CD4-positive, alpha-beta T cell (primary cell): ENCODE results near the gene PRPF19. TPM values are rescaled to one million over a fixed set of nuclear protein-coding genes. Genes with fewer than 3 reads are reported as not detected.

ENCODE experiments used
- ATAC-seq: fragments of 200-7000 bp; cut with Tn5 transposase; one replicate; pipeline ENCODE4 v1.10.0; 2022; ENCODE audit warnings: mild to moderate bottlenecking; ENCODE audit not compliant: poor library complexity
- CTCF ChIA-PET: fragments of 350-600 bp; sonication (Branson Sonifier 250); formaldehyde crosslinking; loops from one replicate; lab custom pipeline; 2021; ENCODE audit warnings: antibody characterized with exemption, inconsistent platforms; lab: Charles Lee
- POLR2A ChIA-PET: fragments of 350-600 bp; sonication (Branson Sonifier 250); formaldehyde crosslinking; loops from one replicate; lab custom pipeline; 2021; ENCODE audit warnings: antibody characterized with exemption, inconsistent platforms; lab: Charles Lee
- DNase-seq, 14 experiments: peaks; one replicate each; pipeline ENCODE4 v3.0.0-alpha.2; 2013 to 2020; ENCODE audit warnings: mixed read lengths in 2 of 14
- H3K27ac ChIP-seq, 2 donors: one replicate each; pipeline versions ENCODE4 v1.5.1 to v1.7.0; 2013; ENCODE audit warnings: low read length in 2 of 2, low read depth in 1 of 2, mild to moderate bottlenecking in 1 of 2
- H3K27me3 ChIP-seq, 2 experiments: 1 replicate in 1 of 2; 2 replicates in 1 of 2; pipeline versions ENCODE4 v1.6.1 to v1.7.0; 2013; ENCODE audit warnings: low read length in 2 of 2, control low read depth in 1 of 2, mild to moderate bottlenecking in 1 of 2, moderate library complexity in 1 of 2; ENCODE audit not compliant: insufficient read depth in 2 of 2, control insufficient read depth in 1 of 2
- H3K36me3 ChIP-seq: one replicate; pipeline ENCODE4 v1.6.1; 2013; ENCODE audit warnings: low read length, control low read depth; ENCODE audit not compliant: insufficient read depth
- H3K4me1 ChIP-seq: one replicate; pipeline ENCODE4 v1.6.1; 2013; ENCODE audit warnings: low read length, control low read depth; ENCODE audit not compliant: insufficient read depth
- H3K4me3 ChIP-seq: one replicate; pipeline ENCODE4 v1.5.1; 2013; ENCODE audit warnings: mild to moderate bottlenecking, low read length, moderate library complexity
- H3K9me3 ChIP-seq, 2 experiments: 1 replicate in 1 of 2; 2 replicates in 1 of 2; pipeline versions ENCODE4 v1.6.1 to v1.7.0; 2013; ENCODE audit warnings: low read length in 2 of 2, mild to moderate bottlenecking in 2 of 2, control low read depth in 1 of 2, moderate library complexity in 1 of 2; ENCODE audit not compliant: control insufficient read depth in 1 of 2, insufficient read depth in 1 of 2
- H3K27ac Mint-ChIP-seq: one replicate; pipeline ENCODE4 v1.8.0; 2020; ENCODE audit warnings: mixed read lengths
- H3K27me3 Mint-ChIP-seq: one replicate; pipeline ENCODE4 v1.8.0; 2021; ENCODE audit warnings: mixed read lengths
- H3K36me3 Mint-ChIP-seq: one replicate; pipeline ENCODE4 v1.8.0; 2021; ENCODE audit warnings: low read depth, mixed read lengths
- H3K4me1 Mint-ChIP-seq: one replicate; pipeline ENCODE4 v1.8.0; 2021; ENCODE audit warnings: low read depth, mixed read lengths
- H3K4me3 Mint-ChIP-seq: one replicate; pipeline ENCODE4 v1.8.0; 2020; ENCODE audit warnings: mild to moderate bottlenecking, mixed read lengths
- H3K9me3 Mint-ChIP-seq: one replicate; pipeline ENCODE4 v1.8.0; 2020; ENCODE audit warnings: mixed read lengths
- CTCF ChIP-seq: fragments of 200-600 bp; IDR thresholded peaks from one replicate; pipeline ENCODE4 v1.8.0; 2022; ENCODE audit warnings: antibody characterized with exemption, mild to moderate bottlenecking
- intact Hi-C, 2 experiments: fragments of 100-400 bp; cut with DNase I in 1 of 2; cut with micrococcal nuclease in 1 of 2; formaldehyde crosslinking; loops; one replicate each; pipeline versions ENCODE4 v1.15.1 to v1.9.0; 2023 to 2025; cut with DNase I, micrococcal nuclease
- total RNA-seq, 174 experiments: library from RNA in 2 of 174; stranded (reverse) in 2 of 174; gene quantifications; one replicate each; pipeline ENCODE4 v1.2.3 and lab custom pipeline; 2021 to 2026

The PRPF19 gene
- total RNA-seq, 2 experiments from 2014 or later, result 63.2 to 67.3 TPM

- H3K27me3 Mint-ChIP-seq, result no peaks in the 10 kb centered on the region
- peaks cover 86% of the 10 kb centered on the region for H3K36me3 Mint-ChIP-seq
- Histone ChIP-seq H3K27me3 (no peaks in the 10 kb centered on the region), H3K4me3 (no peak overlapping the region), H3K27ac (no peak overlapping the region), H3K9me3 (no peaks in the 10 kb centered on the region), H3K4me1 (peaks cover 36% of the 10 kb centered on the region), H3K36me3 (peaks cover 64% of the 10 kb centered on the region)
- no peak for TF ChIP-seq CTCF
- ATAC-seq, result no peak
- DNase-seq, result no peak
- intact Hi-C loops, result loop anchor here in 1 of 2 experiments (10.0 kb wide), 2 partner anchors 462 to 1212 kb away; partner anchors contain the start of genes CYB561A3 and TMEM138
- H3K4me1 Mint-ChIP-seq, result peaks cover 50% of the 10 kb centered on the region
- ChIA-PET CTCF (interaction anchor here (0.6 to 2.9 kb wide), 3 partner anchors 13 to 473 kb away, joined by 4 to 10 read pairs (median 6); no protein-coding TSS in a partner anchor), POLR2A (interaction anchor here (0.7 kb wide), 1 partner anchor 10 kb away, joined by 3 read pairs; no protein-coding TSS in a partner anchor)
- no peaks in the 10 kb centered on the region for H3K9me3 Mint-ChIP-seq
- H3K4me3 Mint-ChIP-seq, result no peak overlapping the region
- no peak overlapping the region for H3K27ac Mint-ChIP-seq
Observed at GRCh38 chr11:60902625-60903024, 3.8 kb downstream of the PRPF19 start.

GRCh38 chr11:60900673-60901404 is 5.5 kb downstream of the PRPF19 start:
- Mint-ChIP-seq H3K4me3 (no peak overlapping the region), H3K27ac (no peak overlapping the region), H3K27me3 (no peaks in the 10 kb centered on the region), H3K36me3 (peaks cover 96% of the 10 kb centered on the region), H3K9me3 (no peaks in the 10 kb centered on the region), H3K4me1 (peaks cover 36% of the 10 kb centered on the region)
- DNase-seq (no peak), ATAC-seq (no peak)
- Histone ChIP-seq H3K4me3 (no peak overlapping the region), H3K4me1 (peaks cover 26% of the 10 kb centered on the region), H3K36me3 (peaks cover 81% of the 10 kb centered on the region), H3K27me3 (no peaks in the 10 kb centered on the region), H3K27ac (no peak overlapping the region), H3K9me3 (no peaks in the 10 kb centered on the region)
- no peak for TF ChIP-seq CTCF
- ChIA-PET POLR2A (interaction anchor here (1.0 kb wide), 1 partner anchor 13 kb away, joined by 3 read pairs; the partner anchor contains the start of gene TMEM109), CTCF (interaction anchor here (1.4 to 2.9 kb wide), 5 partner anchors 8 to 126 kb away, joined by 3 to 25 read pairs (median 6); partner anchors contain the start of gene TMEM109)
- intact Hi-C loops, result loop anchor here in 1 of 2 experiments (10.0 kb wide), 2 partner anchors 464 to 1214 kb away; partner anchors contain the start of genes CYB561A3 and TMEM138

GRCh38 chr11:60899977-60900376 is 6.4 kb downstream of the PRPF19 start:
- ChIA-PET CTCF (interaction anchor here (0.6 to 2.8 kb wide), 11 partner anchors 9 to 259 kb away, joined by 3 to 25 read pairs (median 4); partner anchors contain the start of gene TMEM109), POLR2A (no interaction called here)
- intact Hi-C loops, result loop anchor here (1.0 to 10.0 kb wide), 4 partner anchors 69 to 1215 kb away; partner anchors contain the start of genes CYB561A3 (in 1 of the 2) and TMEM138 (in 1 of the 2)
- H3K36me3 Mint-ChIP-seq, result peaks cover 96% of the 10 kb centered on the region
- no peak overlapping the region for H3K4me3 Mint-ChIP-seq
- no peak overlapping the region for H3K27ac Mint-ChIP-seq
- H3K4me3 ChIP-seq, result no peak overlapping the region
- H3K4me1 Mint-ChIP-seq, result peaks cover 28% of the 10 kb centered on the region
- peaks cover 18% of the 10 kb centered on the region for H3K4me1 ChIP-seq
- peaks cover 89% of the 10 kb centered on the region for H3K36me3 ChIP-seq
- no peaks in the 10 kb centered on the region for H3K9me3 Mint-ChIP-seq
- H3K9me3 ChIP-seq, result no peaks in the 10 kb centered on the region
- DNase-seq, result no peak
- H3K27ac ChIP-seq, result no peak overlapping the region
- TF ChIP-seq CTCF, result no peak
- H3K27me3 Mint-ChIP-seq, result no peaks in the 10 kb centered on the region
- no peak for ATAC-seq
- no peaks in the 10 kb centered on the region for H3K27me3 ChIP-seq
